HG02763 (cell line): ENCODE data around the gene VTI1A.
A peak's percentile ranks its signal among the peaks of the same experiment; 100 is the strongest.

ENCODE experiments used
- ATAC-seq: cut with Tn5 transposase; IDR thresholded peaks from one replicate; pipeline ENCODE4 v1.9.1; 2021; ENCODE audit warnings: mild to moderate bottlenecking, moderate library complexity; ENCODE audit not compliant: unreplicated experiment

Gene VTI1A

GRCh38 chr10:112821038-112821437 lies 374.0 kb downstream of the VTI1A start:
- ATAC-seq, result no peak

GRCh38 chr10:112821663-112822062 lies 374.6 kb downstream of the VTI1A start:
- no peak for ATAC-seq

- ATAC-seq, result no peak
Observed at GRCh38 chr10:112823007-112823406, 376.0 kb downstream of the VTI1A start.

GRCh38 chr10:112823604-112824003 lies 376.6 kb downstream of the VTI1A start:
- ATAC-seq, result no peak

GRCh38 chr10:112826018-112826697 lies 379.1 kb downstream of the VTI1A start:
- ATAC-seq, result no peak

- ATAC-seq, result no peak
Observed at GRCh38 chr10:112827086-112827485, 380.1 kb downstream of the VTI1A start.

- ATAC-seq, result no peak
Observed at GRCh38 chr10:112827951-112828350, 380.9 kb downstream of the VTI1A start.

- no peak for ATAC-seq
Observed at GRCh38 chr10:112831859-112832258, 384.8 kb downstream of the VTI1A start.

- ATAC-seq, result no peak
Observed at GRCh38 chr10:112832361-112832878, 385.4 kb downstream of the VTI1A start.

- ATAC-seq, result no peak
Observed at GRCh38 chr10:112832959-112833358, 385.9 kb downstream of the VTI1A start.

GRCh38 chr10:112834751-112835181 lies 387.8 kb downstream of the VTI1A start:
- ATAC-seq, result no peak

GRCh38 chr10:112835217-112835715 lies 388.3 kb downstream of the VTI1A start:
- no peak for ATAC-seq

- ATAC-seq, result no peak
Observed at GRCh38 chr10:112835944-112836451, 389.0 kb downstream of the VTI1A start.

- no peak for ATAC-seq
Observed at GRCh38 chr10:112838784-112839481, 391.9 kb downstream of the VTI1A start.

- ATAC-seq, result no peak
Observed at GRCh38 chr10:112839928-112840654, 393.1 kb downstream of the VTI1A start.

- no peak for ATAC-seq
Observed at GRCh38 chr10:112841549-112841948, 394.5 kb downstream of the VTI1A start.

GRCh38 chr10:112842832-112843360 lies 395.9 kb downstream of the VTI1A start:
- ATAC-seq, result peak; percentile 94

- ATAC-seq, result no peak
Observed at GRCh38 chr10:112843623-112844022, 396.6 kb downstream of the VTI1A start.

GRCh38 chr10:112844681-112845544 lies 397.9 kb downstream of the VTI1A start:
- ATAC-seq, result no peak

GRCh38 chr10:112847778-112848177 lies 400.8 kb downstream of the VTI1A start:
- no peak for ATAC-seq
